Duodenal mucosa (tissue), 2 donors: ENCODE measurements around the gene PNISR.
A peak's percentile ranks its signal among the peaks of the same experiment; 100 is the strongest.

ENCODE experiments used
- H3K27ac ChIP-seq: one replicate; pipeline ENCODE4 v1.7.0; 2013; ENCODE audit warnings: low read depth, low read length
- H3K27me3 ChIP-seq, 2 donors: one replicate each; pipeline ENCODE4 v1.7.0; 2013; ENCODE audit warnings: low read length in 2 of 2, control low read depth in 1 of 2; ENCODE audit not compliant: insufficient read depth in 2 of 2, control insufficient read depth in 1 of 2
- H3K36me3 ChIP-seq, 2 donors: one replicate each; pipeline ENCODE4 v1.7.0; 2013; ENCODE audit warnings: low read length in 2 of 2, control low read depth in 1 of 2; ENCODE audit not compliant: insufficient read depth in 2 of 2, control insufficient read depth in 1 of 2
- H3K4me1 ChIP-seq, 2 donors: one replicate each; pipeline ENCODE4 v1.7.0; 2013; ENCODE audit warnings: low read length in 2 of 2, control low read depth in 1 of 2; ENCODE audit not compliant: insufficient read depth in 2 of 2, control insufficient read depth in 1 of 2
- H3K4me3 ChIP-seq, 2 donors: one replicate each; pipeline ENCODE4 v1.7.0; 2013; ENCODE audit warnings: low read length in 2 of 2, low read depth in 1 of 2
- H3K9ac ChIP-seq, 2 donors: one replicate each; pipeline ENCODE4 v1.7.0; 2013; ENCODE audit warnings: low read length in 2 of 2, low read depth in 1 of 2
- H3K9me3 ChIP-seq, 2 donors: one replicate each; pipeline ENCODE4 v1.7.0; 2013; ENCODE audit warnings: low read length in 2 of 2, control low read depth in 1 of 2; ENCODE audit not compliant: control insufficient read depth in 1 of 2

Gene PNISR

DNA sequence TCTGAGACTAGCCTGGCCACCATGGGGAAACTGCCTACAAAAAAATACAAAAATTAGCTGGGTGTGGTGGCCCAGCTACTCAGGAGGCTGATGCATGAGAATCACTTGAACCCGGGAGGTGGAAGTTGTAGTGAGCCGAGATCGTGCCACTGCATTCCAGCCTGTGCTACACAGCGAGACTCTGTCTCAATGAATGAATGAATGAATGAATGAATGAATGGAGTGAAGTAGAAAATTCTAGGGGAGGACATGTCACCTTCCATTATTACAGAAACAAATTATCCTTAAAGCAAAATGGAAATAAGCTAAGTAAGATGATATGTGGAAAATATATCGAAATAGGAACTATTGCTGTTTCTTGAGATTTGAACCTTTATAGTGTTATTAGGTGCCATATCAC, 2.9 kb upstream of the PNISR start:
- Histone ChIP-seq H3K4me3 (no peak overlapping the region), H3K9ac (no peak overlapping the region), H3K36me3 (peaks cover 0 to 4% of the 10 kb centered on the region in 2 donors), H3K27me3 (no peaks in the 10 kb centered on the region), H3K27ac (no peak overlapping the region), H3K9me3 (no peaks in the 10 kb centered on the region), H3K4me1 (peaks cover 19 to 25% of the 10 kb centered on the region in 2 donors)

DNA sequence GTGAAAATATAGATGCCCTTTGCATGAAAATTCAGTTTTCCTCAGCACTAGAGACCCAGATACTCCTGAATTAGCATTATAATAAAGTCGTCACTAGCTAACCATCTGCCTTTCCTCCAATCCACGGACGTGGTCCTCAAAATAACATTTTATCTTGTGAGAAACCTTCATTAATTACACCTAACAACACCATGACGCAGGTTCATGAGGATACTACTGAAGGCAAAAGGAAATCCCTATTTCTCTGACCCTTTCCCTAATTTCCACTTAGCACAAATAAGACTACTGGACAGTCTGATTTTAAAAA, 1.3 kb upstream of the PNISR start:
- H3K9me3 ChIP-seq = no peaks in the 10 kb centered on the region
- H3K4me3 ChIP-seq = peak overlapping the region; percentile 91 to 98
- peaks cover 0 to 6% of the 10 kb centered on the region in 2 donors for H3K36me3 ChIP-seq
- no peaks in the 10 kb centered on the region for H3K27me3 ChIP-seq
- H3K27ac ChIP-seq = no peak overlapping the region
- H3K4me1 ChIP-seq = peaks cover 27 to 38% of the 10 kb centered on the region in 2 donors
- peak overlapping the region; percentile 65 to 94 for H3K9ac ChIP-seq

DNA sequence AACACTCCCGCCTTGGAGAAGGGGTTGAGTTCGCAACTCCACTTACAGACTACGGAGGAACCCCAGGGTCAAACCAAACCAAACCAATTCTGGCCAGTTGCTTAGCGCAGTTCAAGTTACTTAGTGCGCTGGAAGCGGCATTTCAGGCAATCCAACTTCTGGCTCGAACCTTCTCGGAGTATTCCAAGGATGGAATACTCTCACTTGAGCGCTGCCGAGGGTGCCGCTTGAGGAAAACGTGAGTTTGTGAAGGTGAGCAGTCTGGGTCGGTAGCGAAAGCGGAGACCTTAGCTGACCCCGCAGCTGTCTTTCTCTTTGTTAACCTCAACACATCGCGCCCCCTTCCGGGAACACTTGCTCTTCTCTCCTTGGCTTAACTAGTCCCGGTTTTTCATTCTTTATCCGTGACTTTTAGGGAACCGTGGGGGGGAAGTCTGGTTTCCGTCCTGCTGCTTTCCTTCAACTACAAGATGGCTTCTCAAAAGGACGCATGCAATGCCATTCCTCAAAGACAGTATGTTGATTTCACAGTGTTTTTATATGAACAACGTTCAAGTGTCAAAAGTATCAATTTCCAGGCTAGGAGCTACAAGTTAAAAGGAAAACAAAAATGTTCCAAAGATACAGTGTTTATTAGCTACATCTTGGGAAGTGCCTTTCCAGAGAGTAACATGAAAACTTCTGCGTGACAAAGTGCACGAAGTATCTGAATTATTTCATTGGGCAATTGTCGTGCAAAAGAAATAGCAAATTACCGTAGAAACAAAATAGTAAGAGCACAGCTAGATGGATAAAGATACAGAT, 741 bp upstream of the PNISR start:
- Histone ChIP-seq H3K9me3 (no peaks in the 10 kb centered on the region), H3K4me3 (peak overlapping the region; percentile 91 to 98), H3K27ac (peak overlapping the region; percentile 90), H3K4me1 (peaks cover 32 to 39% of the 10 kb centered on the region in 2 donors), H3K27me3 (no peaks in the 10 kb centered on the region), H3K36me3 (peaks cover 0 to 6% of the 10 kb centered on the region in 2 donors), H3K9ac (peak overlapping the region; percentile 65 to 94)

DNA sequence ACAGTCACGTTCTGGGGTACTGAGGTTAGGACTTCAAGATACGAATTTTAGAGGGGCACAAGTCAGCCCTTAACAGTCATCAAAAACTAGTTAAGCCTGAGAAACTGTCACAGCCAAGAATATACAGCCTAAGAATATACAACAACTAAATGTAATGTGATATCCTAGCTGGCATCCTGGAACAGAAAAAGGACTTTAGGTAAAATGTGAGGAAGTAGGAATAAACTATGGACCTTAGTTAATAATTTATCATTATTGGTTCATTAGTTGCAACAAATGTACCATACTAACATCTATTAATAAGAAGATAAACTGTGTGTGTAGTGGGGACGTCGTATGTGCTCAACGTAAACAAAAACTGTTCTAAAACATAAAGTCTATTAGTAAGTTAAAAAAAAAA, 1.1 kb downstream of the PNISR start:
- peaks cover 0 to 6% of the 10 kb centered on the region in 2 donors for H3K36me3 ChIP-seq
- H3K4me3 ChIP-seq = peak overlapping the region; percentile 91 to 98
- peak overlapping the region; percentile 94 to 99 for H3K9ac ChIP-seq
- H3K9me3 ChIP-seq = no peaks in the 10 kb centered on the region
- no peak overlapping the region for H3K27ac ChIP-seq
- peaks cover 32 to 39% of the 10 kb centered on the region in 2 donors for H3K4me1 ChIP-seq
- no peaks in the 10 kb centered on the region for H3K27me3 ChIP-seq

DNA sequence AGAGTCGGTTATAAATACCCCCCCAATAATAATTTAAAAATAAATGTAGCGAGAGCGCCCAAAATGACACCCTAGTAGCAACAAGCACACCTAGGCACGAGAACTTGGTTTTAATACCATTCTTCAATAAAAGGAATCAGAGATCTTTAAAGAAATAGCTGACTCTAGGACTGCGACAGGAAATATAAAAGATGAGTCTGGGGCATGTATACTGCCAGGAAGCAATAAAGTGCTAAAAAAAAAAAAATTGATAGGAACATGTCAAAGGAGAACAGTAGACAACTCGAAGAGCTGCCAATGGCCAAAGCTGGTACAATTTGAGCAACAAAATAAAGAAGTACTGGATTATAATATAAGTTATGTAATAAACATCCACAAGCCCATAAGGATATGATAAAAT, 2.2 kb downstream of the PNISR start:
- Histone ChIP-seq H3K27me3 (no peaks in the 10 kb centered on the region), H3K4me1 (peaks cover 32 to 39% of the 10 kb centered on the region in 2 donors), H3K9me3 (no peaks in the 10 kb centered on the region), H3K27ac (no peak overlapping the region), H3K9ac (no peak overlapping the region), H3K4me3 (peak overlapping the region in 1 of 2 donors; percentile 4), H3K36me3 (peaks cover 0 to 6% of the 10 kb centered on the region in 2 donors)

DNA sequence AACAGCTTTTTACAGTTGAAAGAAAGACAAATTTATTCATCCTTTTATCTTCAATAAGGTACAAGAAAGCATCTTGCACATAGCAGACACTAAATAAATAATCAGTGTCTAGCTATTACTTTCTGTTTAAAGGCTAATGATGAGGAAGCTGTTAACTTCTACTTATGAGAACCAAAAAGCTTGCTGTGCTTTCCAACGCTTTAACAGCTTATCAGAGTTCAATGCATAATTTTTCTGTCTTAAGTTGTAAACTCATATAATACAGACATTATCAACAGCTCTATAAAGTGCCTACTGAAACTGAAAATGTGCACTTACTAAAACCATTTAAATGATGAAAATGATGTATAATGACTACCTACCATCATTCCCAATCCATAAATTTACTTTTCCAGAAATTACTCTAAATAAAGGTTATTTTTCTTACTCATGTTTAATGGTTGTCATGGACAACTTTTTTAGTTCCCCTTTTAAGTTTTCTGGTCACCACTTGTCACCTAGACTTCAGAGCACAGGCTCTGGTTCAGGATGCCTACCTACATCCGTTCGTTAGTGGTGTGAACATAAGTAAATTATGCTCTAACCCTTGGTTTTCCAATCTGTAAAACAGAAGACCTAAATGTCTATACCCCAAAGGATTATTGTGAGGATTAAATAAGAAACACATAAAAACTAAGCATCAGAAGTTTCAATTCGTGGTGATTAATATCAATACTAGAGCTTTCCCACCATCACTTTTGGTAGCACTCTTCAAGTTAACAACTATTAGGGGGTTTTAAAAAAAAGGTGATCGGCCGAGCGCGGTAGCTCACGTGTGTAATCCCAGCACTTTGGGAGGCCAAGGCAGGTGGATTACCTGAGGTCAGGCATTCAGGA, 8.0 kb downstream of the PNISR start:
- Histone ChIP-seq H3K9ac (no peak overlapping the region), H3K27ac (no peak overlapping the region)

DNA sequence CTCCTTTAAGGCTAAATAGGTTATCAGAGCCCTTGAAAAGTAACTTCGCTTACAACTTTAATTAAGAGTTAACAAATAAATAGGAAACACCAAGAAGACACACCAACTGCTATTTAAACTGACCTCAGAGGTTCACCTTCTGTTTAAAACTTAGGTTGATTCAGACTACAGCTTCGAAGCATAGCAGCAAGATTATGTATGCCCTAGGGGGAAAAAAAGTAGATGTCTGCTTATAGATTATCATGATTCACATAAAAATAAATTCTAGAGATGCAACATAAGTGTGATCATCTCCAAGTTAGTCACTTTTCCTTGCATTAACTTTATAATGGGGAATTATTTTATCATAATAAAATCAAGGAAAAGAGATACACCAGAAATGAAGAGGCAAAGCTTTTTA, 8.9 kb downstream of the PNISR start:
- Histone ChIP-seq H3K36me3 (peaks cover 0 to 14% of the 10 kb centered on the region in 2 donors), H3K9me3 (no peaks in the 10 kb centered on the region), H3K4me3 (no peak overlapping the region), H3K27me3 (no peaks in the 10 kb centered on the region), H3K9ac (no peak overlapping the region), H3K4me1 (peaks cover 0 to 20% of the 10 kb centered on the region in 2 donors), H3K27ac (no peak overlapping the region)

More for the DNA sequence above, 8.0 kb downstream of the PNISR start:
- Histone ChIP-seq H3K27me3 (no peaks in the 10 kb centered on the region), H3K9me3 (no peaks in the 10 kb centered on the region), H3K36me3 (peaks cover 3 to 7% of the 10 kb centered on the region in 2 donors), H3K4me1 (peaks cover 7 to 26% of the 10 kb centered on the region in 2 donors), H3K4me3 (no peak overlapping the region)

DNA sequence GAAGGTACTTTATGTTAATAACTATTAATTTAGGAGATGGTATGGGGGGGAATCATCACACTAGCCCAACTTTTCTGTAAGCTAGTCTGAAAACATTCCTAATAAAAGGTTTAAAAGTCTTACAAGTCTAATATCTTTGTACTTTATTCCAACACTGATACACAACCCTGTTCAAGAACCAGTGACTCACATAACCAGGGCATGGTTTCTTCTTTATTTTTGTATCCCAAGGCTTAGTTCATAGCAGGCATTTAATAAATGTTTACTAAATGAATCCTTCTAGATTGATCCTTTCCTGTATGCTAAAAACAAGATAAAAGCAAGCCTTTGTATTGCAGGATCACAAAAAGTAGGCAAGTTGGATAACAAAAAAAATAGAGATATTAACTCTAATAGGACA, 9.7 kb downstream of the PNISR start:
- H3K9me3 ChIP-seq = no peaks in the 10 kb centered on the region
- H3K27ac ChIP-seq = no peak overlapping the region
- no peak overlapping the region for H3K9ac ChIP-seq
- H3K36me3 ChIP-seq = peaks cover 4 to 20% of the 10 kb centered on the region in 2 donors
- no peaks in the 10 kb centered on the region for H3K27me3 ChIP-seq
- no peak overlapping the region for H3K4me3 ChIP-seq
- peaks cover 0 to 16% of the 10 kb centered on the region in 2 donors for H3K4me1 ChIP-seq

DNA sequence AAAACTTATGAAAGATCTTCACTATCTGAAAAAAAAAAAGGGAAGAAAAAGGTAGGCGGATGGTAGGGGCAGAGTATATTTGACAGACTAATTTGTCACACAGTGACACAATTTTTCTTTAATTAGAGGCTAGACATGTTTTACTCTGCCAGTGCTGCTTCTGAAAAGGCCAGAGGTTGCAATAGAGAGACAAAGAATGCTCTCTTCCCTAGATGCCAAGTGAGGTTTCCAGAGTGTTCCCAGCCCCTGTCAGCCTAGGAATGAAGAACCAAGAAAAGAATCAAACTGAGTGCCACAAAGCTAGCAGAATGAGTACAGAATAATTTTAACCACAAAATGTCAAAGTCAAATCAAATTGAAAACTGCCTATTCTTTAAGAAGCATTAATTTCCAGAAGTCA, 13.0 kb downstream of the PNISR start:
- H3K27ac ChIP-seq = no peak overlapping the region
- H3K4me1 ChIP-seq = peaks cover 0 to 11% of the 10 kb centered on the region in 2 donors
- peaks cover 18 to 37% of the 10 kb centered on the region in 2 donors for H3K36me3 ChIP-seq

DNA sequence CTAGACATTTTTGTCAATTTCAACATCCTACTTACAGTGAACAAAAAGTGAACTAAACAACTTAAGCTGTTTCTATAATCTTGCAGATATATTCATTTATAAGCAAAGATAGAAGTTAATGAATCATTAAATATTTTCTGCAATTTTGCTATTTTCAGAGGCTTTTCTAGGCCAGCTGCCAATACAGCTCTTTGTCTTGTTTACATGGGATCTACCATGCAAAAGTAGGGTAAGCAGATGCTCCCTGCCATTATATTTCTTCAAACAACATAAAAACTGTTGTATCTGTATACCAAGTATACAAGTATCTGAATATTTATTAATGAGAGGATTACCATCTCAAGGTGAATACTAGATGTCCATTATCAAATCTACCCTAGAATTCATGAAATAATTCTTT, 15.4 kb downstream of the PNISR start:
- H3K27me3 ChIP-seq = no peaks in the 10 kb centered on the region
- H3K27ac ChIP-seq = no peak overlapping the region
- no peaks in the 10 kb centered on the region for H3K4me1 ChIP-seq
- H3K9me3 ChIP-seq = no peaks in the 10 kb centered on the region
- H3K9ac ChIP-seq = no peak overlapping the region
- H3K4me3 ChIP-seq = no peak overlapping the region
- peaks cover 22 to 60% of the 10 kb centered on the region in 2 donors for H3K36me3 ChIP-seq

More for the DNA sequence above, 13.0 kb downstream of the PNISR start:
- H3K4me3 ChIP-seq = no peak overlapping the region
- H3K27me3 ChIP-seq = no peaks in the 10 kb centered on the region
- no peak overlapping the region for H3K9ac ChIP-seq
- H3K9me3 ChIP-seq = no peaks in the 10 kb centered on the region
